Loucy (cell line): Measurements from ENCODE around the gene EPG5.

Experiments used
- H2AFZ ChIP-seq: fragments of 200-600 bp; sonication (generic); 2 replicates; pipeline ENCODE4 v1.6.0; 2016; ENCODE audit warnings: antibody characterized with exemption, mild to moderate bottlenecking, low read length, moderate library complexity
- H3F3A ChIP-seq: fragments of 200-600 bp; 2 replicates; pipeline ENCODE4 v1.6.0; 2016; ENCODE audit warnings: antibody characterized with exemption, low read depth, mild to moderate bottlenecking
- H3K27me3 ChIP-seq: fragments of 200-600 bp; sonication (generic); 2 replicates; pipeline ENCODE4 v1.6.1; 2014; ENCODE audit warnings: low read length, mild to moderate bottlenecking; ENCODE audit not compliant: insufficient read depth, poor library complexity, severe bottlenecking
- H3K36me3 ChIP-seq: fragments of 200-600 bp; sonication (generic); 2 replicates; pipeline ENCODE4 v1.6.1; 2016; ENCODE audit warnings: low read length; ENCODE audit not compliant: insufficient read depth
- H3K4me1 ChIP-seq: fragments of 200-600 bp; sonication (generic); 2 replicates; pipeline ENCODE4 v1.5.1; 2014; ENCODE audit warnings: low read length, mild to moderate bottlenecking; ENCODE audit not compliant: insufficient read depth, poor library complexity, severe bottlenecking
- H3K4me2 ChIP-seq: fragments of 200-600 bp; sonication (generic); 2 replicates; pipeline ENCODE4 v1.6.0; 2014; ENCODE audit warnings: antibody characterized with exemption, low read length, low read depth, mild to moderate bottlenecking; ENCODE audit not compliant: poor library complexity, severe bottlenecking
- H3K4me3 ChIP-seq: fragments of 200-600 bp; sonication (generic); 2 replicates; pipeline ENCODE4 v1.5.1; 2014; ENCODE audit warnings: low read length, mild to moderate bottlenecking, mixed read lengths; ENCODE audit not compliant: poor library complexity, severe bottlenecking
- H3K79me2 ChIP-seq: fragments of 200-600 bp; sonication (generic); 2 replicates; pipeline ENCODE4 v1.6.1; 2014; ENCODE audit warnings: low read length; ENCODE audit not compliant: insufficient read depth
- H3K9ac ChIP-seq: fragments of 200-600 bp; sonication (generic); 2 replicates; pipeline ENCODE4 v1.6.0; 2014; ENCODE audit warnings: mild to moderate bottlenecking, low read depth, low read length, moderate library complexity; ENCODE audit not compliant: poor library complexity, severe bottlenecking
- H3K9me2 ChIP-seq: fragments of 200-600 bp; sonication (generic); replicated peaks from 2 replicates; pipeline ENCODE4 v1.6.1; 2016; ENCODE audit warnings: low read depth, low read length, mixed read lengths
- H3K9me3 ChIP-seq: fragments of 200-600 bp; sonication (generic); 2 replicates; pipeline ENCODE4 v1.6.1; 2014; ENCODE audit warnings: mild to moderate bottlenecking, antibody characterized with exemption, low read length, low read depth; ENCODE audit not compliant: insufficient read depth
- H4K20me1 ChIP-seq: fragments of 200-600 bp; sonication (generic); 2 replicates; pipeline ENCODE4 v1.6.0; 2014; ENCODE audit warnings: antibody characterized with exemption, low read length, mild to moderate bottlenecking; ENCODE audit not compliant: insufficient read depth, poor library complexity, severe bottlenecking
- EZH2phosphoT487 ChIP-seq: fragments of 200-600 bp; IDR thresholded peaks from 2 replicates; pipeline ENCODE4 v1.6.1; 2018; ENCODE audit warnings: antibody characterized with exemption, mild to moderate bottlenecking, moderate library complexity, borderline replicate concordance
- TF ChIP-seq, protein P1 (sequence below): fragments of 200-600 bp; sonication (generic); conservative IDR thresholded peaks from 2 replicates; pipeline ENCODE4 v1.5.1; 2014; ENCODE audit warnings: mild to moderate bottlenecking, antibody characterized with exemption, low read length

Gene EPG5

DNA sequence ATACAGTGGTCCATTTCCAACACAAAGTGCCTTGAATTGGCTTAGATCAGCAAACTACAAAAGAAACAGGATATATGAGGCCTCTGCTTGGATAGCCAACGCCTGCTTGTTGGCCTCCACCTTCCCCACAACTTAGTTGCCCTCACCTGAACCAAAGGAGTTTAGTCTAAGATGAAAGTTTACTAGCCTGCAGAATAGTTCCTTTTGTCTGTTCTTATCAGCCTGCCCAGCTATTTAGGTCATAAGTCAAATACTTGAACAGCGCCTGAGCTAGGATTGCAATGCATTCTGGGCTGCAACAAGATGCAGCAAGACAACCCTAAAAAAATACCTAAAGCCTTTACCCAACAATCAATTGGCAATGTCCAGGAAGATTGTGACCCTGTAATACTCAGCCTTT lies 13.1 kb upstream of the EPG5 start:
- no peaks in the 10 kb centered on the region for H3K27me3 ChIP-seq
- no peaks in the 10 kb centered on the region for H3F3A ChIP-seq
- H3K9ac ChIP-seq: no peak overlapping the region
- H3K4me3 ChIP-seq: no peak overlapping the region
- no peak overlapping the region for H2AFZ ChIP-seq
- H4K20me1 ChIP-seq: no peaks in the 10 kb centered on the region
- no peak for TF ChIP-seq EZH2phosphoT487
- TF ChIP-seq, protein P1, sequence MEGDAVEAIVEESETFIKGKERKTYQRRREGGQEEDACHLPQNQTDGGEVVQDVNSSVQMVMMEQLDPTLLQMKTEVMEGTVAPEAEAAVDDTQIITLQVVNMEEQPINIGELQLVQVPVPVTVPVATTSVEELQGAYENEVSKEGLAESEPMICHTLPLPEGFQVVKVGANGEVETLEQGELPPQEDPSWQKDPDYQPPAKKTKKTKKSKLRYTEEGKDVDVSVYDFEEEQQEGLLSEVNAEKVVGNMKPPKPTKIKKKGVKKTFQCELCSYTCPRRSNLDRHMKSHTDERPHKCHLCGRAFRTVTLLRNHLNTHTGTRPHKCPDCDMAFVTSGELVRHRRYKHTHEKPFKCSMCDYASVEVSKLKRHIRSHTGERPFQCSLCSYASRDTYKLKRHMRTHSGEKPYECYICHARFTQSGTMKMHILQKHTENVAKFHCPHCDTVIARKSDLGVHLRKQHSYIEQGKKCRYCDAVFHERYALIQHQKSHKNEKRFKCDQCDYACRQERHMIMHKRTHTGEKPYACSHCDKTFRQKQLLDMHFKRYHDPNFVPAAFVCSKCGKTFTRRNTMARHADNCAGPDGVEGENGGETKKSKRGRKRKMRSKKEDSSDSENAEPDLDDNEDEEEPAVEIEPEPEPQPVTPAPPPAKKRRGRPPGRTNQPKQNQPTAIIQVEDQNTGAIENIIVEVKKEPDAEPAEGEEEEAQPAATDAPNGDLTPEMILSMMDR: no peak
- no peaks in the 10 kb centered on the region for H3K9me2 ChIP-seq
- H3K9me3 ChIP-seq: no peaks in the 10 kb centered on the region
- H3K4me1 ChIP-seq: peaks cover 2% of the 10 kb centered on the region
- no peaks in the 10 kb centered on the region for H3K36me3 ChIP-seq
- no peaks in the 10 kb centered on the region for H3K79me2 ChIP-seq
- H3K4me2 ChIP-seq: no peak overlapping the region

DNA sequence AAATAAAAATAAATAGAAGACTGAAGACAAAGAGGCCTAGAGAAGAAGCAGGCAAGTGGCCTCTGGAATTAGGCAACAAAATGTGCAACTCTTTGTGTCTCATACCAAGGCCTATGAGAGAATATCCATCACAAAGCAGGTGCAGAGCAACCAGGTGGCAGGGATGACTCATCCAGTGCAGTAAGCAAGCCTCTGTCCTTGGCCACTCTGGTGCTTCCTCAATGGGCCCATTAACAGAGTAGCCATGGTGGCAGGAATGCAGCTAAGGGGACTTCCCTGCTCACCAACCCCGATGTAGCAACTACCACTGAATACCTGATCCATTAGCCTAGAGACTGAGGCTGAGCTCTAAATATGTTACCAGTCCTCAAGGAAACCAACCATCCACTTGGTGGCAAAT lies 11.0 kb upstream of the EPG5 start:
- no peaks in the 10 kb centered on the region for H3K9me3 ChIP-seq
- H4K20me1 ChIP-seq: no peaks in the 10 kb centered on the region
- no peak overlapping the region for H3K9ac ChIP-seq
- no peak overlapping the region for H3K4me2 ChIP-seq
- H3K27me3 ChIP-seq: no peaks in the 10 kb centered on the region
- no peak overlapping the region for H3K4me3 ChIP-seq
- H3K36me3 ChIP-seq: no peaks in the 10 kb centered on the region
- no peak overlapping the region for H2AFZ ChIP-seq
- no peak for TF ChIP-seq EZH2phosphoT487
- TF ChIP-seq, protein P1: no peak
- H3K9me2 ChIP-seq: no peaks in the 10 kb centered on the region
- H3F3A ChIP-seq: no peaks in the 10 kb centered on the region
- H3K79me2 ChIP-seq: no peaks in the 10 kb centered on the region
- peaks cover 2% of the 10 kb centered on the region for H3K4me1 ChIP-seq

DNA sequence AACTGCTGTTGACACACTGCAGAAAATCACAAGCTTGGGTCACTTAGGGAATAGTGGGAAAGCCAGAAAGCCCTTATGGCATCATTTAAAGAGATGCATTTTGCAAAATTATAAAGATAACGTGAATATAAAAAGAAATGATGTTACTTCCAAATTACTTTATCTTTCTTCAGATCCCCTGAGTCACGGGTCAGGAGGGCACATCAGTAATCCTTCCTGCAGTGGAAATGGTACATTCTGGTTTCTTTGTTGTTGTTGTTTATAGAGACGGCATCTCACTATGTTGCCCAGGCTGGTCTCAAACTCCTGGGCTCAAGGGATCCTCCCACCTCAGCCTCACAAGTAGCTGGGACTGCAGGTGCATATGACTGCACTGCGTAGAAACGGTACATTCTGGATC lies 9.8 kb upstream of the EPG5 start:
- Histone ChIP-seq H3K4me1 (peaks cover 2% of the 10 kb centered on the region), H3K9ac (no peak overlapping the region), H3F3A (no peaks in the 10 kb centered on the region), H3K4me3 (no peak overlapping the region), H4K20me1 (no peaks in the 10 kb centered on the region), H3K79me2 (no peaks in the 10 kb centered on the region), H3K27me3 (no peaks in the 10 kb centered on the region), H3K9me2 (no peaks in the 10 kb centered on the region), H3K9me3 (no peaks in the 10 kb centered on the region), H3K4me2 (no peak overlapping the region), H2AFZ (no peak overlapping the region), H3K36me3 (no peaks in the 10 kb centered on the region)
- TF ChIP-seq, protein P1: no peak
- no peak for TF ChIP-seq EZH2phosphoT487
